ENCODE measurements around the gene TP53I11.

- TF ChIP-seq CTCF (IDR thresholded peaks at IDR 0.05) (no peak), EZH2 (IDR thresholded peaks at IDR 0.05) (no peak), EZH2phosphoT487 (IDR thresholded peaks at IDR 0.05) (no peak)
Measured at GRCh38 chr11:44998051-44998450, 47.4 kb upstream of the TP53I11 start.

Measured in neural progenitor cell (in vitro differentiated cells).